Stomach smooth muscle (tissue), 2 donors: ENCODE results near the gene PTPN20.

Source experiments
- H3K27ac ChIP-seq: one replicate; pipeline ENCODE4 v1.7.0; 2013; ENCODE audit warnings: mild to moderate bottlenecking, low read length, inconsistent platforms
- H3K27me3 ChIP-seq, 2 donors: one replicate each; pipeline ENCODE4 v1.7.0; 2013; ENCODE audit warnings: low read length in 2 of 2; ENCODE audit not compliant: insufficient read depth in 2 of 2, control insufficient read depth in 1 of 2
- H3K36me3 ChIP-seq, 2 donors: one replicate each; pipeline ENCODE4 v1.7.0; 2013; ENCODE audit warnings: low read length in 2 of 2; ENCODE audit not compliant: control insufficient read depth in 2 of 2, insufficient read depth in 2 of 2
- H3K4me1 ChIP-seq: one replicate; pipeline ENCODE4 v1.7.0; 2013; ENCODE audit warnings: low read length; ENCODE audit not compliant: control insufficient read depth, insufficient read depth
- H3K4me3 ChIP-seq, 2 donors: one replicate each; pipeline ENCODE4 v1.7.0; 2013; ENCODE audit warnings: low read length in 2 of 2
- H3K9ac ChIP-seq, 2 donors: one replicate each; pipeline ENCODE4 v1.7.0; 2013; ENCODE audit warnings: low read length in 2 of 2, mild to moderate bottlenecking in 1 of 2
- H3K9me3 ChIP-seq, 2 donors: one replicate each; pipeline ENCODE4 v1.7.0; 2013; ENCODE audit warnings: low read length in 2 of 2; ENCODE audit not compliant: control insufficient read depth in 2 of 2
- donor health status: healthy.
- donor health status: Pancreatic carcinoma.

Gene PTPN20

GRCh38 chr10:47036771-47037170 is 125.5 kb downstream of the PTPN20 start:
- Histone ChIP-seq H3K27me3 (no peaks in the 10 kb centered on the region), H3K9ac (no peak overlapping the region), H3K4me3 (no peak overlapping the region), H3K9me3 (no peaks in the 10 kb centered on the region), H3K27ac (no peak overlapping the region), H3K36me3 (no peaks in the 10 kb centered on the region), H3K4me1 (peaks cover 8% of the 10 kb centered on the region)

- Histone ChIP-seq H3K27ac (no peak overlapping the region), H3K4me1 (peaks cover 8% of the 10 kb centered on the region), H3K27me3 (no peaks in the 10 kb centered on the region), H3K9ac (no peak overlapping the region), H3K4me3 (no peak overlapping the region), H3K9me3 (no peaks in the 10 kb centered on the region), H3K36me3 (no peaks in the 10 kb centered on the region)
Observed at GRCh38 chr10:47037654-47038425, 126.6 kb downstream of the PTPN20 start.

GRCh38 chr10:47038881-47039561 is 127.8 kb downstream of the PTPN20 start:
- no peaks in the 10 kb centered on the region for H3K27me3 ChIP-seq
- no peaks in the 10 kb centered on the region for H3K36me3 ChIP-seq
- no peak overlapping the region for H3K4me3 ChIP-seq
- peaks cover 7% of the 10 kb centered on the region for H3K4me1 ChIP-seq
- no peaks in the 10 kb centered on the region for H3K9me3 ChIP-seq
- H3K27ac ChIP-seq = no peak overlapping the region
- no peak overlapping the region for H3K9ac ChIP-seq

- Histone ChIP-seq H3K27ac (no peak overlapping the region), H3K9me3 (no peaks in the 10 kb centered on the region), H3K9ac (no peak overlapping the region), H3K4me1 (peaks cover 7% of the 10 kb centered on the region), H3K36me3 (no peaks in the 10 kb centered on the region), H3K4me3 (no peak overlapping the region), H3K27me3 (no peaks in the 10 kb centered on the region)
Observed at GRCh38 chr10:47039562-47039913, 128.3 kb downstream of the PTPN20 start.

GRCh38 chr10:47040041-47040491 is 128.8 kb downstream of the PTPN20 start:
- H3K36me3 ChIP-seq = no peaks in the 10 kb centered on the region
- no peaks in the 10 kb centered on the region for H3K9me3 ChIP-seq
- H3K9ac ChIP-seq = no peak overlapping the region
- H3K27ac ChIP-seq = no peak overlapping the region
- H3K4me3 ChIP-seq = no peak overlapping the region
- peaks cover 7% of the 10 kb centered on the region for H3K4me1 ChIP-seq
- no peaks in the 10 kb centered on the region for H3K27me3 ChIP-seq

GRCh38 chr10:47040681-47041080 is 129.5 kb downstream of the PTPN20 start:
- Histone ChIP-seq H3K4me1 (peaks cover 7% of the 10 kb centered on the region), H3K9ac (no peak overlapping the region), H3K4me3 (no peak overlapping the region), H3K9me3 (no peaks in the 10 kb centered on the region), H3K36me3 (no peaks in the 10 kb centered on the region), H3K27ac (no peak overlapping the region), H3K27me3 (no peaks in the 10 kb centered on the region)

GRCh38 chr10:47041396-47042198 is 130.4 kb downstream of the PTPN20 start:
- Histone ChIP-seq H3K9me3 (no peaks in the 10 kb centered on the region), H3K4me3 (no peak overlapping the region), H3K27ac (no peak overlapping the region), H3K9ac (no peak overlapping the region), H3K4me1 (peaks cover 3% of the 10 kb centered on the region), H3K36me3 (no peaks in the 10 kb centered on the region), H3K27me3 (no peaks in the 10 kb centered on the region)

- Histone ChIP-seq H3K36me3 (no peaks in the 10 kb centered on the region), H3K4me3 (no peak overlapping the region), H3K27ac (no peak overlapping the region), H3K4me1 (peaks cover 3% of the 10 kb centered on the region), H3K27me3 (no peaks in the 10 kb centered on the region), H3K9me3 (no peaks in the 10 kb centered on the region), H3K9ac (no peak overlapping the region)
Observed at GRCh38 chr10:47042199-47042473, 130.9 kb downstream of the PTPN20 start.

GRCh38 chr10:47042780-47043750 is 131.8 kb downstream of the PTPN20 start:
- Histone ChIP-seq H3K9ac (no peak overlapping the region), H3K27me3 (no peaks in the 10 kb centered on the region), H3K4me1 (peaks cover under 1% of the 10 kb centered on the region), H3K9me3 (no peaks in the 10 kb centered on the region), H3K36me3 (no peaks in the 10 kb centered on the region), H3K4me3 (no peak overlapping the region), H3K27ac (no peak overlapping the region)

- no peak overlapping the region for H3K4me3 ChIP-seq
- no peaks in the 10 kb centered on the region for H3K36me3 ChIP-seq
- H3K27me3 ChIP-seq = no peaks in the 10 kb centered on the region
- H3K4me1 ChIP-seq = no peaks in the 10 kb centered on the region
- no peak overlapping the region for H3K9ac ChIP-seq
- no peak overlapping the region for H3K27ac ChIP-seq
- no peaks in the 10 kb centered on the region for H3K9me3 ChIP-seq
Observed at GRCh38 chr10:47043928-47044538, 132.8 kb downstream of the PTPN20 start.
